HTERT RPE-1 (cell line): ENCODE measurements around the gene SAMD15.
"Not testable (repeated sequence)": the region's sequence is repeated elsewhere in the genome, so short reads cannot be mapped to it uniquely, and the experiment has no call there.

Experiments used
- in situ Hi-C: fragments of 300-500 bp; cut with MboI; formaldehyde crosslinking; loops from 4 replicates; pipeline ENCODE4 v1.14.3; 2020; ENCODE audit warnings: low sequenced_read_pairs

The SAMD15 gene

DNA sequence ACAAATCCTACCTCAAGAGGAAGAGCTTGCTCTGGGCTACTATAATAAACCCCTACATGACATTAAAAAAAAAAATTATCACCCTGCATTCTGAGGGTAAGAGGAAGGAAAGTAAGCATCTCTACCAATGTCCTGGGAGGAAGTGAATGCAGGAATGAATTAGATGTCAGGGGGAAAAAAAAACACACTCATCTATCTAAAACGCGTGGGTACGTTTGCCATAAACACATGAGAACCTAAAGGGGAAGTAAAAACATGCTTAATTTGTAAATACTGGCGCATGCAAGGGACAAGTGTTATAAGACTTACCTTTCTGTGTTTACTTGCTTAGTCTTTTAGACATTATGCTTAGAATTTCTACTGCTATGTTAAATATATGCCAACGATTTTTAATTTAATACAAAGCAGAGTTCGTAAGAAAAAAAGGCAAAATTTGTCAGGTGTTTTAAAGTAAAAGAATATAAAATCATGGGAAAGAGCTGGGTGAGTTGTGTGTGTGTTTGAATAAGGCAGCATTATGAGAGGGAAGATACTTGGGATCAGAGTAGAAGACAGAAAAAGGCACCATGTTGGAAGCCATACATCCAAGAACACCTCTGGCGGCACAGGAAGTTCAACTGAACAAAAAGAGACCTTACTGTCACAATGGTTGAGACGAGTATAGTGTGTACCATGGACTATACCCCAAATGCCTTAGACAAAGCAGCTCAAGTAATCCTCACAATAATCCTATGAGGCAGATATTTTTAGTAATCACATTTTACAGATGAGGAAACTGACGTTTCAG, 1.8 kb upstream of the SAMD15 start:
- in situ Hi-C loops = no loop called here

GRCh38 chr14:77375973-77376770, 1.0 kb upstream of the SAMD15 start:
- in situ Hi-C loops = no loop called here

DNA sequence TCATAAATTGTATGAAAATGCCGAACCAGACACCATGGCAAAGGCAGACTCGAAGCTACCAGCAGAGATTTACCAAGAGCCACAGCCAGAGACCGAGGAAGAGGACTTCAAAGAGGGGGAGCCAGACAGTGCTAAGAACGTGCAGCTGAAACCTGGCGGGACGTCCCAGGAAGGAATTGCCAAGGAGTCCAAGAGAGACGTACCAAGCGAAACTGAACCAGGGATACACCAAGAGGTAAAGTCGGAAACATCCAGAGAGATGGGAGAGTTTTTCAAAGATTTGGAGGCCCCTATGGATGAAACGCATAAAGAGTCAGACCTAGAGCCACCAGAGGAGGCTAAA, 294 bp downstream of the SAMD15 start:
- in situ Hi-C loops = no loop called here

DNA sequence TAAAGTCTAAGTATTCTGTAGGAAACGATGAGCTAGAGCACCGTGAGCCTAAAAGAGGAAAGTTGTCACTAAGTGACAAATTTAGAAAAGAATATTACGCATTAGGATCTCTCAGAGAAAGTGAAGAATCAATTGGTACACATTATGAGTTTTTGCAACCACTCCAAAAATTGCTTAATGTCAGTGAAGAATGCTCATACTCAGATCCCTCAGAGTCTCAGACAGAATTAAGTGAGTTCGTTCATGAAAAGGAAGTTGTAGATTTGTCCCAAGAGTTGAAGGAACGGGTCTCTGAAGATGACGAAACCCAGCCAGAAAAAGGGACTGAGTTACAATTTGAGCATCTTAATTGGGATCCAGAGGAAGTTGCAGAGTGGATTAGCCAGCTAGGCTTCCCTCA, 1.5 kb downstream of the SAMD15 start:
- in situ Hi-C loops = no loop called here

GRCh38 chr14:77390188-77390587, 13.0 kb downstream of the SAMD15 start:
- in situ Hi-C loops = no loop called here

GRCh38 chr14:77400216-77400615, 23.0 kb downstream of the SAMD15 start:
- in situ Hi-C loops = no loop called here

GRCh38 chr14:77403768-77404167, 26.6 kb downstream of the SAMD15 start:
- in situ Hi-C loops = no loop called here

DNA sequence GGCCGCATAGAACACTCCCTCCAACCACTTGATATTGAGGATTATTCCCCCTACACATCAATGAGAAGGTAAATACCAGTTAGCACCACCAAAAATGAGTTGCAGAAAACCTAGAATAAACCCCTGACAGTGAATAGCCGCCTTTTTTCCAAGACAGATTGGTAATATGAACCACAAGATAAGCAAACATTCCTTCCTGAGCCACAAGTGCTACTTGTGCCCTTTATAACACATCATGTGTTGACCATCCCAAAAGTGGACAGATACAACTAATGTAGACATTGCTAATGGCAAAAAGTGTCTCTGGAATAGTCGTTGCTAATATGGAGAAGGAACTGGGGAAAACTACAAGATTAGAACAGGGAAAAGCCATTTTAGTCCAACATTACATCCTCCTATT, 28.9 kb downstream of the SAMD15 start:
- in situ Hi-C loops = no loop called here

GRCh38 chr14:77406718-77407117, 29.5 kb downstream of the SAMD15 start:
- in situ Hi-C loops = no loop called here

- in situ Hi-C loops = no loop called here
These were observed 30.0 kb downstream of the SAMD15 start for GRCh38 chr14:77407158-77407557.

GRCh38 chr14:77409131-77409533, 32.0 kb downstream of the SAMD15 start:
- in situ Hi-C loops = no loop called here

- in situ Hi-C loops = not testable (repeated sequence)
These were observed 38.3 kb downstream of the SAMD15 start for GRCh38 chr14:77415403-77416030.

DNA sequence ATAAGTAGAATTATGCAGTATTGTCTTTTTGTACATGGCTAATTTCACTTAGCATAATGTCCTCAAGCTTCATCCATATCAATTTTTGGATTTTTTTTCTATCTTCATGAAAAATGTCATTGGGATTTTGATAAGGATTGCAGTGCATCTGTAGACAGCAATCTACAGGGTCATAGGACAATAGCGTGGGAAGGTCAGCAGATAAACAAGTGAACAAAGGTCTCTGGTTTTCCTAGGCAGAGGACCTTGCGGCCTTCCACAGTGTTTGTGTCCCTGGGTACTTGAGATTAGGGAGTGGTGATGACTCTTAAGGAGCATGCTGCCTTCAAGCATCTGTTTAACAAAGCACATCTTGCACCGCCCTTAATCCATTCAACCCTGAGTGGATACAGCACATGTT, 38.9 kb downstream of the SAMD15 start:
- in situ Hi-C loops = not testable (repeated sequence)

- in situ Hi-C loops = no loop called here
These were observed 39.7 kb downstream of the SAMD15 start for GRCh38 chr14:77416836-77417235.

DNA sequence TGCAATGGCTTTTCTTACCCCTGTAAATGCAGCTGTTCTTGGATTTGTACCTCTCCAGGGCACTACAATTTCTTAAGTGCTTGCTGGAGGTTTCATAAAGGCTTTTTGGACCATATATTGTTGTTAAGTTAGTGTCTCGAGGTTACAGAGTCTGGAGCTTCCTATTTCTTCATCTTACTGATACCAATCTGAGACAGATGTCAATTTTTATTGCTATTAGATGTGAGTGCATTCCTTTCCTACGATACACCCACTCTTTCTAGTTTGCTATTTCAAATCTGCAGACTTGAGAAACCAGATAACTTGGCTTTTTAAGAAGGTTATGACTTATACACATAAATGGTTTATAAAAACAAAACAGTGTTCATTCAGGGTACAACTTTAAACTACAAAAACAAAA, 44.0 kb downstream of the SAMD15 start:
- in situ Hi-C loops = no loop called here

- in situ Hi-C loops = no loop called here
These were observed 46.2 kb downstream of the SAMD15 start, which contains the start of gene NOXRED1 for GRCh38 chr14:77423423-77423822. TSS of gene NOXRED1 (minus strand) at chr14:77423523. CDS start at chr14:77422889, 634 bp downstream.

DNA sequence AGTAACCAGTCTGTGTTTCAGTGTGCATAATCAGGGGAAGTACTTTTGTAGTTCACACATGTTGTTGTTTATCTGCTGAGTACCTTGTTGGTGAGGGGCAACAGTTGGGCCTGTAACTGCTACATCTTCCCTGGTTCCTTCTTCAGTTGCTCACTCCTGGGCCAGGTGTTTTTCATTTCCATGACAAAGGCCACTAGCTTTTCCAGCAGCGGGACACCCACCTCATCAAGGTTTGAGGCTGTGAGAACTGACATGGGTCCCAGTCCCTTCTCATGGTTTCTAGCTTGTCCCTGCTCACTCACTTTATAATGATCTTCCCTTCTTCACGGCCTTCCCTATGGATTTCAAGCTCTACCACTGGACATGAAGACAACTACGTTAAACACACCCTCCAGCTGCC, 47.7 kb downstream of the SAMD15 start:
- in situ Hi-C loops = no loop called here

DNA sequence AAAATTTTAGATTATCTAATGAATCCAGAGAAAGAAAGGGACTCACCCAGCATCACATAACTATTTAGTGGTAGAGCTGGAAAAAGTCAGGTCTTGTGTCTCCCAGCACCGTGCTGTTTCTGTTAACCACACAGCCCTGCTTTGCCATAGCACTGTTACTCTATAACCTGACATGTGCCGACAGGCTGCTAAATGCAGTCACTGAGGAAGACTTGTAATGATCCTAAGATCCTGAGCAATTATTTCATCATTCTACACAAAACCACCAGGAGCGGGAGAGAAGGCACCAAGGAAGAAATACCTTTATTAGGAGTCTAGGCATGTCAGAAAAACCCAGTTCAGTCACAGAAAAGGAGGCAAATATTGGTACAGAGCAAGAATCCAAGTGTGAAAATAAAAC, 49.2 kb downstream of the SAMD15 start:
- in situ Hi-C loops = no loop called here

GRCh38 chr14:77436042-77436441, 58.9 kb downstream of the SAMD15 start:
- in situ Hi-C loops = no loop called here

DNA sequence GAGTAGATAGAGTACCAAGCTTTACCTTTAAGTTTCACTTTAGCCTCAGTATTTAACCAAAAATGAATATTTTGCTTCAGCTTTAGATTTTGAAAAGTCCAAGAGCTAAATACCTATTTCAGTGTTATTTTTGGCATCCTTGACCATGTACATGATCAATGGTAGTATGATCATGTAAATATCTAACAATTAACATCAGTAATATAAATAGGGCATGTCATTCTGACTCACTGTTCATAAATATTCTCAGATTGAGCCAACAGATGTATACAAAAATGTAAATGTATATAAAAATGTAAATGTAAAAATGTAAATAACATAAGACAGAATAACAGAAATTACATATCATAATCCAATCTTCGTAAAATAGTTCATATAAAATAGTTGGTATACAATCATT, 61.4 kb downstream of the SAMD15 start:
- in situ Hi-C loops = no loop called here

DNA sequence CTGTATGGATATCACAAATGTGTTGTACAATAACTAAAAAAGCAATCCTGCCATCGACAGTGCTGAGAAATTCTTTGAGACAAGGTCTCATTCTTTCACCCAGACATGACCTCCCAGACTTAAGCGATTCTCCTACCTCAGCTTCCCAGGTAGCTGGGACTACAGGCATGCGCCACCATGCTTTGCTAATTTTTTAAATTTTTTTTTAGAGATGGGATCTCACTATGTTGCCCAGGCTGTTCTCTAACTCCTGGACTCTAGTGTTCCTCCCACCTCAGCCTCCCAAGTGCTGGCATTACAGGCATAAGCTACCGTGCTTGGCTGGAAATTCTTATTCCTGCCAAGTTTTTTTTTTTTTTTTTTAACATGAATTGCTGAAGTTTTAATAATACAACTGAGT, 62.7 kb downstream of the SAMD15 start:
- in situ Hi-C loops = no loop called here
